T-helper 22 cell (primary cell): ENCODE results near the gene CRLF2.
"Not testable (repeated sequence)": the region's sequence is repeated elsewhere in the genome, so short reads cannot be mapped to it uniquely, and the experiment has no call there.

Experiments used
- DNase-seq: peaks from one replicate; pipeline ENCODE4 v3.0.0-alpha.2; 2020; ENCODE audit warnings: low read depth

The CRLF2 gene

GRCh38 chrX:1212532-1212931 lies at the start of gene CRLF2:
CRLF2 (minus strand) TSS chrX:1212649; CDS start chrX:1212634, 15 bp downstream.
- DNase-seq, result no peak

- not testable (repeated sequence) for DNase-seq
Measured at GRCh38 chrX:1261771-1262170, 49.3 kb upstream of the CRLF2 start.

GRCh38 chrX:1261285-1261684 lies 48.8 kb upstream of the CRLF2 start:
- DNase-seq, result no peak

GRCh38 chrX:1252861-1253260 lies 40.4 kb upstream of the CRLF2 start:
- DNase-seq, result no peak

GRCh38 chrX:1249101-1249887 lies 36.8 kb upstream of the CRLF2 start:
- no peak for DNase-seq

- DNase-seq, result no peak
Measured at GRCh38 chrX:1248331-1249061, 36.0 kb upstream of the CRLF2 start.

- DNase-seq, result peak; percentile 12
Measured at GRCh38 chrX:1246816-1247215, 34.4 kb upstream of the CRLF2 start.

GRCh38 chrX:1244164-1245076 lies 32.0 kb upstream of the CRLF2 start:
- DNase-seq, result no peak

- DNase-seq, result no peak
Measured at GRCh38 chrX:1242891-1243402, 30.5 kb upstream of the CRLF2 start.

GRCh38 chrX:1240551-1240950 lies 28.1 kb upstream of the CRLF2 start:
- not testable (repeated sequence) for DNase-seq

GRCh38 chrX:1239681-1240142 lies 27.3 kb upstream of the CRLF2 start:
- DNase-seq, result no peak

GRCh38 chrX:1231850-1232465 lies 19.5 kb upstream of the CRLF2 start:
- DNase-seq, result no peak

- not testable (repeated sequence) for DNase-seq
Measured at GRCh38 chrX:1228101-1228500, 15.7 kb upstream of the CRLF2 start.

- DNase-seq, result no peak
Measured at GRCh38 chrX:1226249-1226648, 13.8 kb upstream of the CRLF2 start.

GRCh38 chrX:1224954-1225353 lies 12.5 kb upstream of the CRLF2 start:
- DNase-seq, result no peak

GRCh38 chrX:1223242-1223600 lies 10.8 kb upstream of the CRLF2 start:
- DNase-seq, result no peak

- DNase-seq, result no peak
Measured at GRCh38 chrX:1222531-1223241, 10.2 kb upstream of the CRLF2 start.

GRCh38 chrX:1221296-1221845 lies 8.9 kb upstream of the CRLF2 start:
- DNase-seq, result no peak

GRCh38 chrX:1218286-1218685 lies 5.8 kb upstream of the CRLF2 start:
- no peak for DNase-seq

- DNase-seq, result no peak
Measured at GRCh38 chrX:1215123-1215823, 2.8 kb upstream of the CRLF2 start.
